ENCODE measurements around the gene TRIM69. TPM values are rescaled to one million over a fixed set of nuclear protein-coding genes. Genes with fewer than 3 reads are reported as not detected.

Gene TRIM69
- total and polyA plus RNA-seq, 2 donors (not counting 1 experiment from before 2014, with no cell fraction given) = 12.9 to 30.8 TPM

DNA sequence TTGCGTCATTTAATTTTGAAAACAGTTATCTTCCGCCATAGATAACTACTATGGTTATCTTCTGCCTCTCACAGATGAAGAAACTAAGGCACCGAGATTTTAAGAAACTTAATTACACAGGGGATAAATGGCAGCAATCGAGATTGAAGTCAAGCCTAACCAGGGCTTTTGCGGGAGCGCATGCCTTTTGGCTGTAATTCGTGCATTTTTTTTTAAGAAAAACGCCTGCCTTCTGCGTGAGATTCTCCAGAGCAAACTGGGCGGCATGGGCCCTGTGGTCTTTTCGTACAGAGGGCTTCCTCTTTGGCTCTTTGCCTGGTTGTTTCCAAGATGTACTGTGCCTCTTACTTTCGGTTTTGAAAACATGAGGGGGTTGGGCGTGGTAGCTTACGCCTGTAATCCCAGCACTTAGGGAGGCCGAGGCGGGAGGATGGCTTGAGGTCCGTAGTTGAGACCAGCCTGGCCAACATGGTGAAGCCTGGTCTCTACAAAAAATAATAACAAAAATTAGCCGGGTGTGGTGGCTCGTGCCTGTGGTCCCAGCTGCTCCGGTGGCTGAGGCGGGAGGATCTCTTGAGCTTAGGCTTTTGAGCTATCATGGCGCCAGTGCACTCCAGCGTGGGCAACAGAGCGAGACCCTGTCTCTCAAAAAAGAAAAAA is 23.9 kb upstream of the TRIM69 start:
- no peaks in the 10 kb centered on the region for H3K9me3 ChIP-seq (ENCODE audit: control extremely low read depth in 1 of 3, control insufficient read depth in 2 of 3, insufficient read depth in 1 of 3, low read length in 2 of 3)
- H3K9me3 Mint-ChIP-seq (ENCODE audit: insufficient read depth) = no peaks in the 10 kb centered on the region
- H3K36me3 ChIP-seq (replicated peaks in 1 of 2; ENCODE audit: control extremely low read depth in 1 of 2, control insufficient read depth in 1 of 2, extremely low read depth in 1 of 2, insufficient read depth in 2 of 2, low read length in 1 of 2) = peaks cover 7 to 63% of the 10 kb centered on the region in 2 experiments
- intact Hi-C loops (cut with micrococcal nuclease) = loop anchor here (1.0 to 5.0 kb wide), 4 partner anchors 14 to 285 kb away; partner anchors contain the start of genes CTDSPL2 and EIF3J
- CTCF ChIA-PET = interaction anchor here (0.8 to 15.6 kb wide), 8 partner anchors 9 to 46 kb away, joined by 3 to 529 read pairs (median 26); partner anchors contain the start of genes SPG11 and TRIM69
- no peaks in the 10 kb centered on the region for H3K27me3 ChIP-seq (replicated peaks in 1 of 4; ENCODE audit: control extremely low read depth in 1 of 4, control insufficient read depth in 3 of 4, insufficient read depth in 4 of 4, low read length in 3 of 4)
- peak; percentile 84 for DNase-seq
- peak overlapping the region; percentile 99 for H3K4me3 Mint-ChIP-seq
- peak overlapping the region; percentile 90 to 100 (median 100) for H3K4me3 ChIP-seq (ENCODE audit: control extremely low read depth in 1 of 5, extremely low read depth in 1 of 5, insufficient read depth in 1 of 5, low read depth in 2 of 5, low read length in 4 of 5)
- H4K20me1 ChIP-seq (ENCODE audit: control insufficient read depth, insufficient read depth, low read length, poor library complexity, severe bottlenecking) = peaks cover 61% of the 10 kb centered on the region
- peak overlapping the region; percentile 99 to 100 for H3K27ac ChIP-seq (ENCODE audit: low read length in 2 of 2)
- H2AFZ ChIP-seq (ENCODE audit: insufficient read depth, low read depth, low read length, poor library complexity, severe bottlenecking) = no peak overlapping the region
- peak overlapping the region; percentile 76 for H3K4me2 ChIP-seq (replicated peaks; ENCODE audit: low read depth, low read length, poor library complexity, severe bottlenecking)
- TF ChIP-seq EZH2 (IDR thresholded peaks at IDR 0.05; ENCODE audit: borderline replicate concordance, insufficient read depth, low read depth, low read length, poor library complexity, severe bottlenecking) = no peak
- TF ChIP-seq, protein P1, sequence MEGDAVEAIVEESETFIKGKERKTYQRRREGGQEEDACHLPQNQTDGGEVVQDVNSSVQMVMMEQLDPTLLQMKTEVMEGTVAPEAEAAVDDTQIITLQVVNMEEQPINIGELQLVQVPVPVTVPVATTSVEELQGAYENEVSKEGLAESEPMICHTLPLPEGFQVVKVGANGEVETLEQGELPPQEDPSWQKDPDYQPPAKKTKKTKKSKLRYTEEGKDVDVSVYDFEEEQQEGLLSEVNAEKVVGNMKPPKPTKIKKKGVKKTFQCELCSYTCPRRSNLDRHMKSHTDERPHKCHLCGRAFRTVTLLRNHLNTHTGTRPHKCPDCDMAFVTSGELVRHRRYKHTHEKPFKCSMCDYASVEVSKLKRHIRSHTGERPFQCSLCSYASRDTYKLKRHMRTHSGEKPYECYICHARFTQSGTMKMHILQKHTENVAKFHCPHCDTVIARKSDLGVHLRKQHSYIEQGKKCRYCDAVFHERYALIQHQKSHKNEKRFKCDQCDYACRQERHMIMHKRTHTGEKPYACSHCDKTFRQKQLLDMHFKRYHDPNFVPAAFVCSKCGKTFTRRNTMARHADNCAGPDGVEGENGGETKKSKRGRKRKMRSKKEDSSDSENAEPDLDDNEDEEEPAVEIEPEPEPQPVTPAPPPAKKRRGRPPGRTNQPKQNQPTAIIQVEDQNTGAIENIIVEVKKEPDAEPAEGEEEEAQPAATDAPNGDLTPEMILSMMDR (IDR thresholded peaks at IDR 0.05) = no peak
- H3K79me2 ChIP-seq (ENCODE audit: control insufficient read depth, insufficient read depth, low read length) = peaks cover 92% of the 10 kb centered on the region
- peaks cover 53% of the 10 kb centered on the region for H3K4me1 Mint-ChIP-seq
- peaks cover 48 to 52% of the 10 kb centered on the region in 2 donors for H3K4me1 ChIP-seq (ENCODE audit: control insufficient read depth in 2 of 2, insufficient read depth in 2 of 2, low read length in 2 of 2)
- peak overlapping the region; percentile 100 for H3K27ac Mint-ChIP-seq
- H3K27me3 Mint-ChIP-seq = no peaks in the 10 kb centered on the region
- peak; percentile 13 for ATAC-seq (ENCODE audit: low read depth)
- POLR2A ChIA-PET = interaction anchor here (0.7 to 34.6 kb wide), 7 partner anchors 16 to 255 kb away, joined by 3 to 819 read pairs (median 35); partner anchors contain the start of genes SPG11 and TRIM69
- peak overlapping the region; percentile 99 for H3K9ac ChIP-seq (ENCODE audit: low read length)
- WGBS (ENCODE audit: insufficient coverage) = under 1% methylated on average over 15 of the region's 24 CpGs
